ENCODE measurements around the gene PANK1. TPM values are rescaled to one million over a fixed set of nuclear protein-coding genes. Genes with fewer than 3 reads are reported as not detected.

Gene PANK1
- total and polyA plus RNA-seq, 7 donors: 1.6 to 26.4 (median 6.1) TPM

- no peak for TF ChIP-seq EP300 (IDR thresholded peaks at IDR 0.05)
- no peak for TF ChIP-seq POLR2AphosphoS5 (IDR thresholded peaks at IDR 0.05)
- TF ChIP-seq CTCF (IDR thresholded peaks at IDR 0.05): no peak
- TF ChIP-seq POLR2A (IDR thresholded peaks at IDR 0.05): no peak
Measured at GRCh38 chr10:89685936-89686335, 40.9 kb upstream of the PANK1 start.

DNA sequence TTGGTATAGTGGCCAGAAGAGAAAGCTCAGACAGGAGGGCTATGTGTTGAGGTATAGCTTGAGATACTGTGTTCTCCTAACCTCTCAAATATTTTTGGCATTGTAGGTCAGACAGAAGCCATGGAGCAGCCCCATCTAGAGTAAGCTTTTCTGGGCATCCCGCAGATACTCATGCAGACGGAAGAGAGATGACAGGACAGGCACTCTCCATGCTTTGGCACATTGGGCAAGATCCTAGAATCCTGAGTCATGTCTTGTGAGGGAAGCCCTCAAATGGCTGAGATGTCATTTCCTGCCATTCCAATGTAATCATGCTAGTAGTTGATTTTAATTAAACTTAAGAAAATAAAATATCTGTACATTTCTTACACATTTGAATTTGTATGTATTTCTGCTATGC is 39.6 kb upstream of the PANK1 start:
- no peak for DNase-seq
- intact Hi-C loops (cut with DNase I): no loop called here
- Histone ChIP-seq H3K9me3 (no peaks in the 10 kb centered on the region), H3K27me3 (no peaks in the 10 kb centered on the region), H3K36me3 (no peaks in the 10 kb centered on the region), H3K27ac (no peak overlapping the region), H3K4me3 (no peak overlapping the region), H3K4me1 (no peaks in the 10 kb centered on the region)
- no peak for TF ChIP-seq POLR2A (IDR thresholded peaks at IDR 0.05)
- no peak for TF ChIP-seq POLR2AphosphoS5 (IDR thresholded peaks at IDR 0.05)
- no peak for TF ChIP-seq EP300 (IDR thresholded peaks at IDR 0.05)
- TF ChIP-seq CTCF (IDR thresholded peaks at IDR 0.05): no peak
- 91 to 94% methylated on average over 2 of the region's 2 CpGs for WGBS, 2 donors

More at GRCh38 chr10:89685936-89686335, 40.9 kb upstream of the PANK1 start:
- no peak overlapping the region for H3K4me3 ChIP-seq
- WGBS, 2 donors: 79 to 87% methylated on average over 4 of the region's 4 CpGs
- H3K27me3 ChIP-seq: no peaks in the 10 kb centered on the region
- no peak overlapping the region for H3K27ac ChIP-seq
- no peaks in the 10 kb centered on the region for H3K9me3 ChIP-seq
- H3K36me3 ChIP-seq: no peaks in the 10 kb centered on the region
- intact Hi-C loops (cut with DNase I): no loop called here
- no peak for DNase-seq
- no peaks in the 10 kb centered on the region for H3K4me1 ChIP-seq

GRCh38 chr10:89683883-89684282 is 38.8 kb upstream of the PANK1 start:
- WGBS, 2 donors: 76 to 78% methylated on average over 5 of the region's 5 CpGs

GRCh38 chr10:89679986-89680385 is 34.9 kb upstream of the PANK1 start:
- Histone ChIP-seq H3K9me3 (no peaks in the 10 kb centered on the region), H3K27me3 (no peaks in the 10 kb centered on the region), H3K36me3 (no peaks in the 10 kb centered on the region), H3K4me1 (no peaks in the 10 kb centered on the region), H3K4me3 (no peak overlapping the region), H3K27ac (no peak overlapping the region)
- 85 to 87% methylated on average over 3 of the region's 3 CpGs for WGBS, 2 donors
- TF ChIP-seq CTCF (IDR thresholded peaks at IDR 0.05) (no peak), EP300 (IDR thresholded peaks at IDR 0.05) (no peak), POLR2A (IDR thresholded peaks at IDR 0.05) (no peak), POLR2AphosphoS5 (IDR thresholded peaks at IDR 0.05) (no peak)
- no peak for DNase-seq
- intact Hi-C loops (cut with DNase I): no loop called here

More at GRCh38 chr10:89683883-89684282, 38.8 kb upstream of the PANK1 start:
- H3K36me3 ChIP-seq: no peaks in the 10 kb centered on the region
- intact Hi-C loops (cut with DNase I): no loop called here
- DNase-seq: no peak
- no peaks in the 10 kb centered on the region for H3K9me3 ChIP-seq
- no peaks in the 10 kb centered on the region for H3K4me1 ChIP-seq
- TF ChIP-seq CTCF (IDR thresholded peaks at IDR 0.05) (no peak), POLR2AphosphoS5 (IDR thresholded peaks at IDR 0.05) (no peak), POLR2A (IDR thresholded peaks at IDR 0.05) (no peak), EP300 (IDR thresholded peaks at IDR 0.05) (no peak)
- no peak overlapping the region for H3K4me3 ChIP-seq
- H3K27ac ChIP-seq: no peak overlapping the region
- no peaks in the 10 kb centered on the region for H3K27me3 ChIP-seq

DNA sequence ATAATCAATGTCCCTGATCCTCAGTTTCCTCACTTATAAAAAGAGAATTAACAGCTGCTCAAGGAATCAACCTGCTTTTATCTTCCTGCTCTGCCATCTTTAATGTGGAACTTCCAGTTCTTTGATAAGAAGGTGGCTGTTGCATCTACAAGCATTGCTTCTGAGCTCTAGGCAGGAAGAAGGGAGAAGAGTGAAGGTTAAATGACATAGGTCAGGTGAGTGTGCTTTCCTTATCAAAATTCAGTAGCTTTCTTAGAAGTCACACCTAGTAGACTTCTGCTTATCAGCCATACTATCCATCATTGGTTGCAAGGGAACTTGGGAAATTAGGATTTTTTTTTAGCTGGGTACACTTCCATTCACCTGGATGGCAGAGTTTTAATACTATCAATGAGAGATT is 32.3 kb upstream of the PANK1 start:
- Histone ChIP-seq H3K4me3 (no peak overlapping the region), H3K27me3 (no peaks in the 10 kb centered on the region), H3K36me3 (no peaks in the 10 kb centered on the region), H3K9me3 (no peaks in the 10 kb centered on the region), H3K4me1 (no peaks in the 10 kb centered on the region), H3K27ac (no peak overlapping the region)
- TF ChIP-seq POLR2A (IDR thresholded peaks at IDR 0.05): no peak
- no peak for TF ChIP-seq EP300 (IDR thresholded peaks at IDR 0.05)
- no peak for TF ChIP-seq CTCF (IDR thresholded peaks at IDR 0.05)
- no peak for TF ChIP-seq POLR2AphosphoS5 (IDR thresholded peaks at IDR 0.05)
- intact Hi-C loops (cut with DNase I): no loop called here
- DNase-seq: no peak
